Chondrocyte (in vitro differentiated cells): Measurements from ENCODE around the gene ZNF627. TPM values are rescaled to one million over a fixed set of nuclear protein-coding genes. Genes with fewer than 3 reads are reported as not detected.
"Not testable (repeated sequence)": the region's sequence is repeated elsewhere in the genome, so short reads cannot be mapped to it uniquely, and the experiment has no call there.

Source experiments
- DNase-seq: peaks from one replicate; pipeline ENCODE4 v3.0.0; 2021; ENCODE audit warnings: mixed read lengths, low spot score
- H3K27ac Mint-ChIP-seq: one replicate; pipeline ENCODE4 v1.8.0; 2021; ENCODE audit warnings: mild to moderate bottlenecking, moderate library complexity, mixed read lengths; ENCODE audit not compliant: unreplicated experiment
- H3K27me3 Mint-ChIP-seq: 2 replicates; pipeline ENCODE4 v1.8.0; 2021; ENCODE audit warnings: low read depth, mixed read lengths
- H3K36me3 Mint-ChIP-seq: 2 replicates; pipeline ENCODE4 v1.8.0; 2021; ENCODE audit warnings: low read depth, mixed read lengths
- H3K4me1 Mint-ChIP-seq: 2 replicates; pipeline ENCODE4 v1.8.0; 2021; ENCODE audit warnings: low read depth, mild to moderate bottlenecking, mixed read lengths
- H3K4me3 Mint-ChIP-seq: one replicate; pipeline ENCODE4 v1.8.0; 2021; ENCODE audit warnings: mild to moderate bottlenecking, moderate library complexity, mixed read lengths; ENCODE audit not compliant: unreplicated experiment
- H3K9me3 Mint-ChIP-seq: 2 replicates; pipeline ENCODE4 v1.8.0; 2021; ENCODE audit warnings: low read depth, mixed read lengths
- total RNA-seq: library from RNA; stranded (reverse); gene quantifications from 3 replicates; pipeline ENCODE4 v1.2.1, GENCODE V29; 2021
- TF ChIP-seq, protein P1 (sequence below): fragments of 200-600 bp; sonication (generic); IDR thresholded peaks from 2 replicates; pipeline ENCODE4 v1.5.0; 2021; ENCODE audit warnings: antibody characterized with exemption, mild to moderate bottlenecking, moderate library complexity

Gene ZNF627
- total RNA-seq, 1 donor from 2014 or later, result 14.2 TPM

DNA sequence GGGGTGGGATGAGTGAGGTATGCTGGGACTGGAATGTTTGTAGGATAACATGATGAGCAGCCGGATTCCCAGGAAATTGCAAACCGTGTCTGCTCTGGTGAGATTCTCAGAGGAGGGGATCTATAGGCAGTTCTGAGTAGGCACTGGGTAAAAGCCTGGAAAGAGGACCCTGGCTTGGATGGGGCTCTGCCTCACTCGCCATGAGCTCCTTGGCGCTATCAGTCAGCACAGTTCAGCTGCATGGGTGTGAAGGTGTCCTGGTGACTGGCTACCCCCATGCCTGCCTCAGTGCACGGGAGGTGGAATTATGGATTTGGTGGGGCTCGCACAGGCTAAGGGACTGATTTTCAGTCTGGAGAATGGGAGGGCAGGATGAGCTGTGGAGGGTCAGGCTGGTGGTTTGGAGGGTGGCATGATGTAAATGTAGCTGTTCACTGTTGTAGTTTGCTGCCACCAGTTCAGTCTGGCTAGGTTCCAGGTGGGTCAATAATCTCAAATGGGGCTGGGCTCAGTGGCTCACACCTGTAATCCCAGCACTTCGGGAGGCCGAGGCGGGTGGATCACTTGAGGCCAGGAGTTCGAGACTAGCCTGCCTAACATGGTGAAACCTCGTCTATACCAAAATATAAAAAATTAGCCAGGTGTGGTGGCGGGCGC, 9.2 kb upstream of the ZNF627 start:
- no peaks in the 10 kb centered on the region for H3K27me3 Mint-ChIP-seq
- no peaks in the 10 kb centered on the region for H3K36me3 Mint-ChIP-seq
- DNase-seq, result no peak
- H3K4me1 Mint-ChIP-seq, result no peaks in the 10 kb centered on the region
- H3K4me3 Mint-ChIP-seq, result no peak overlapping the region
- H3K9me3 Mint-ChIP-seq, result no peaks in the 10 kb centered on the region
- TF ChIP-seq, protein P1, sequence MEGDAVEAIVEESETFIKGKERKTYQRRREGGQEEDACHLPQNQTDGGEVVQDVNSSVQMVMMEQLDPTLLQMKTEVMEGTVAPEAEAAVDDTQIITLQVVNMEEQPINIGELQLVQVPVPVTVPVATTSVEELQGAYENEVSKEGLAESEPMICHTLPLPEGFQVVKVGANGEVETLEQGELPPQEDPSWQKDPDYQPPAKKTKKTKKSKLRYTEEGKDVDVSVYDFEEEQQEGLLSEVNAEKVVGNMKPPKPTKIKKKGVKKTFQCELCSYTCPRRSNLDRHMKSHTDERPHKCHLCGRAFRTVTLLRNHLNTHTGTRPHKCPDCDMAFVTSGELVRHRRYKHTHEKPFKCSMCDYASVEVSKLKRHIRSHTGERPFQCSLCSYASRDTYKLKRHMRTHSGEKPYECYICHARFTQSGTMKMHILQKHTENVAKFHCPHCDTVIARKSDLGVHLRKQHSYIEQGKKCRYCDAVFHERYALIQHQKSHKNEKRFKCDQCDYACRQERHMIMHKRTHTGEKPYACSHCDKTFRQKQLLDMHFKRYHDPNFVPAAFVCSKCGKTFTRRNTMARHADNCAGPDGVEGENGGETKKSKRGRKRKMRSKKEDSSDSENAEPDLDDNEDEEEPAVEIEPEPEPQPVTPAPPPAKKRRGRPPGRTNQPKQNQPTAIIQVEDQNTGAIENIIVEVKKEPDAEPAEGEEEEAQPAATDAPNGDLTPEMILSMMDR, result no peak
- peak overlapping the region; percentile 36 for H3K27ac Mint-ChIP-seq

DNA sequence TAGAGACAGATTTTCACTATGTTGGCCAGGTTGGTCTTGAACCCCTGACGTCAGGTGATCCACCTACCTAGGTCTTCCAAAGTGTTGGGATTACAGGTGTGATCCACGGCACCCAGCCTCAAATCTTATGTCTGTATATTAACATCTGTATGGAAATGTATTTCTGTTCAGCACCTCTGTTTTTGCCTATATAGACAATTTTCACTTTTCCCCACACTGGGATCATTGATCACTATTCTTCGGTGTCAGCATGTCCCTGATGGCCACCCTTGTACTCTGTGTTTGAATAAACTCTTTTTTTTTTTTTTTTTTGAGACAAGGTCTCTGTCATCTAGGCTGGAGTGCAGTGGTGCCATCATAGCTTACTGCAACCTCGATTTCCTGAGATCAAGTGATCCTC, 3.2 kb upstream of the ZNF627 start:
- H3K27me3 Mint-ChIP-seq, result no peaks in the 10 kb centered on the region
- no peak overlapping the region for H3K4me3 Mint-ChIP-seq
- no peaks in the 10 kb centered on the region for H3K36me3 Mint-ChIP-seq
- peaks cover 14% of the 10 kb centered on the region for H3K4me1 Mint-ChIP-seq
- no peak overlapping the region for H3K27ac Mint-ChIP-seq
- TF ChIP-seq, protein P1, result no peak
- no peaks in the 10 kb centered on the region for H3K9me3 Mint-ChIP-seq
- no peak for DNase-seq

DNA sequence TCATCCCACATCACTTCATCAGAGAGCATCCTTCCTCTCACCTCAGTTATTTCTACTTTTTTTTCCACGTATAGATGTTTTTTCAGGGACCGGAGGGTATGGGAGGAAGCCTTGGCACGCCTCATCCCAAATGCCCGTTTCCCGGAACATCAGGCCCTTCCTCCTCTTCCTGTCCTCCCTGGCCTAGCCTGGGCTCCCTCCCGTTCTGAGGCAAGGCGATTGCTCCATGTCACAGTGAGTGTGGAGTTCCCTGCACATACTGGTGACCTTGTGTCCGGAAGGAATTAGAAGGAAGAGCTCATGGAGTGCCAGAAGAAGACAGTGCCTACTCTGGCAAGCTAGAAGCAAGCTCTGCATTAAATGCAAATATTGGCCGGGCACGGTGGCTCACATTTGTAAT, 1.1 kb upstream of the ZNF627 start:
- Mint-ChIP-seq H3K27me3 (no peaks in the 10 kb centered on the region), H3K27ac (peak overlapping the region; percentile 41), H3K36me3 (no peaks in the 10 kb centered on the region), H3K4me3 (peak overlapping the region; percentile 97), H3K4me1 (peaks cover 33% of the 10 kb centered on the region), H3K9me3 (no peaks in the 10 kb centered on the region)
- DNase-seq, result no peak
- TF ChIP-seq, protein P1, result no peak

DNA sequence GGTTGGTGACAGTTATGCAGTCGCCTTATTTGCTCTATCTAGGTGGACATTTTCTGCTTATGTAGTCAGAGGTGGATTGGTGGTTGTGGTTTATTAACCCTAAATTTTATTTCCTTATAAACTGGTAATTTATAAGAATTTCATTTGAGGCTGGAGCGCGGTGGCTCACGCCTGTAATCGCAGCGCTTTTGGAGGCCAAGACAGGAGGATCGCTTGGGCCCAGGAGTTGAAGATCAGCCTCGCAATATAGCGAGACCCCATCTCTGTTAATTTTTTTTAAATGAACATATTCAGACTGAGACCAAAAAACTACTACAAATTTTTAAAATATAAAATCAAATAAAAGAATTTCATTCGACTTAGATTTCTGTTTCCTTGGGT, 810 bp downstream of the ZNF627 start:
- TF ChIP-seq, protein P1, result no peak
- Mint-ChIP-seq H3K27me3 (no peaks in the 10 kb centered on the region), H3K27ac (peak overlapping the region; percentile 98), H3K4me3 (peak overlapping the region; percentile 97), H3K9me3 (no peaks in the 10 kb centered on the region), H3K4me1 (peaks cover 45% of the 10 kb centered on the region), H3K36me3 (peaks cover 3% of the 10 kb centered on the region)
- peak; percentile 4 for DNase-seq

- Mint-ChIP-seq H3K4me3 (peak overlapping the region; percentile 97), H3K36me3 (peaks cover 3% of the 10 kb centered on the region), H3K9me3 (no peaks in the 10 kb centered on the region), H3K4me1 (peaks cover 45% of the 10 kb centered on the region), H3K27ac (peak overlapping the region; percentile 63), H3K27me3 (no peaks in the 10 kb centered on the region)
- peak; percentile 14 for DNase-seq
- TF ChIP-seq, protein P1, result no peak
Measured at GRCh38 chr19:11598746-11599145, 1.5 kb downstream of the ZNF627 start.

DNA sequence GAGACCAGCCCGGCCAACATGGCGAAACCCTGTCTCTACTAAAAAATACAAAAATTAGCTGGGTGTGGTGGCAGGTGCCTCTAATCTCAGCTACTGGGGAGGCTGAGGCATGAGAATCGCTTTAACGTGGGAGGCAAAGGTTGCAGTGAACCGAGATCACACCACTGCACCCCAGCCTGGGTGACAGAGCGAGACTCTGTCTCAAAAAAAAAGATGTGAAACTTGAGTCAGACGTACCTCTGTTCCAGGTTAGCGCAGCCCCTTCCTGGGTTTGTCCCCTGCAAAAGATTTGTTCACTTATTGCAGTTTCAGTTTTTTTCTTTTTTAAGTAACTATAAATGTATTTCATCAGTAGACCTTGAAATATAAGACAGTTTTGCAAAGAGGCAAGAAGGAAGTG, 2.4 kb downstream of the ZNF627 start:
- not testable (repeated sequence) for H3K9me3 Mint-ChIP-seq, H3K4me3 Mint-ChIP-seq, H3K36me3 Mint-ChIP-seq, H3K27me3 Mint-ChIP-seq, DNase-seq
- Mint-ChIP-seq H3K4me1 (peaks cover 50% of the 10 kb centered on the region), H3K27ac (peak overlapping the region; percentile 29)
